Mesenchymal stem cell (in vitro differentiated cells and primary cell): ENCODE data around the gene BOD1.

Experiments used
- DNase-seq: peaks from one replicate; pipeline ENCODE4 v3.0.0-alpha.2; 2013
- H2AFZ ChIP-seq: one replicate; pipeline ENCODE4 v1.6.1; 2013; ENCODE audit warnings: low read depth, mild to moderate bottlenecking, control low read depth, inconsistent platforms, low read length, moderate library complexity
- H2AK5ac ChIP-seq: 2 replicates; pipeline ENCODE4 v1.6.1; 2013; ENCODE audit warnings: low read length, moderate library complexity, mild to moderate bottlenecking, inconsistent platforms; ENCODE audit not compliant: severe bottlenecking
- H2BK120ac ChIP-seq: one replicate; pipeline ENCODE4 v1.6.1; 2013; ENCODE audit warnings: low read depth, mild to moderate bottlenecking, inconsistent platforms, low read length, moderate library complexity
- H2BK12ac ChIP-seq, 2 experiments: one replicate each; pipeline ENCODE4 v1.6.1; 2013; ENCODE audit warnings: inconsistent platforms in 2 of 2, low read length in 2 of 2, mild to moderate bottlenecking in 2 of 2, moderate library complexity in 2 of 2, control low read depth in 1 of 2
- H2BK15ac ChIP-seq: one replicate; pipeline ENCODE4 v1.6.1; 2013; ENCODE audit warnings: mild to moderate bottlenecking, low read depth, inconsistent platforms; ENCODE audit not compliant: poor library complexity, severe bottlenecking
- H2BK5ac ChIP-seq: 2 replicates; pipeline ENCODE4 v1.6.1; 2013; ENCODE audit warnings: low read depth, mild to moderate bottlenecking, low read length, control low read depth, inconsistent platforms; ENCODE audit not compliant: poor library complexity, severe bottlenecking
- H3K14ac ChIP-seq, 2 experiments: one replicate each; pipeline ENCODE4 v1.6.1; 2013; ENCODE audit warnings: inconsistent platforms in 2 of 2, low read length in 2 of 2, control low read depth in 1 of 2, mild to moderate bottlenecking in 1 of 2, moderate library complexity in 1 of 2
- H3K18ac ChIP-seq, 2 experiments: one replicate each; pipeline ENCODE4 v1.6.1; 2013; ENCODE audit warnings: inconsistent platforms in 2 of 2, low read length in 2 of 2, control low read depth in 1 of 2, low read depth in 1 of 2, mild to moderate bottlenecking in 1 of 2
- H3K23ac ChIP-seq, 2 experiments: one replicate each; pipeline ENCODE4 v1.6.1; 2013; ENCODE audit warnings: inconsistent platforms in 2 of 2, low read length in 2 of 2, mild to moderate bottlenecking in 2 of 2, moderate library complexity in 2 of 2, control low read depth in 1 of 2
- H3K27ac ChIP-seq: 2 replicates; pipeline ENCODE4 v1.5.1; 2013; ENCODE audit warnings: mild to moderate bottlenecking, moderate library complexity, low read length, control low read depth, inconsistent platforms; ENCODE audit not compliant: poor library complexity, severe bottlenecking
- H3K27me3 ChIP-seq, 2 experiments: 2 replicates each; pipeline versions ENCODE4 v1.6.1 to v1.7.0; 2013; ENCODE audit warnings: low read length in 2 of 2, mild to moderate bottlenecking in 2 of 2, moderate library complexity in 2 of 2, control low read depth in 1 of 2, inconsistent platforms in 1 of 2; ENCODE audit not compliant: control insufficient read depth in 1 of 2, insufficient read depth in 1 of 2
- H3K36me3 ChIP-seq, 2 experiments: 2 replicates each; pipeline versions ENCODE4 v1.6.1 to v1.7.0; 2013; ENCODE audit warnings: low read length in 2 of 2, control low read depth in 1 of 2, inconsistent platforms in 1 of 2, low read depth in 1 of 2, mild to moderate bottlenecking in 1 of 2; ENCODE audit not compliant: insufficient read depth in 2 of 2, control insufficient read depth in 1 of 2
- H3K4ac ChIP-seq, 2 experiments: one replicate each; pipeline ENCODE4 v1.6.1; 2013; ENCODE audit warnings: inconsistent platforms in 2 of 2, low read length in 2 of 2, mild to moderate bottlenecking in 2 of 2, moderate library complexity in 2 of 2, control low read depth in 1 of 2, low read depth in 1 of 2
- H3K4me1 ChIP-seq: 2 replicates; pipeline ENCODE4 v1.6.1; 2013; ENCODE audit warnings: low read depth, low read length, control low read depth; ENCODE audit not compliant: control insufficient read depth, insufficient read depth
- H3K4me2 ChIP-seq: 2 replicates; pipeline ENCODE4 v1.6.1; 2013; ENCODE audit warnings: low read length, mild to moderate bottlenecking, inconsistent platforms; ENCODE audit not compliant: poor library complexity, severe bottlenecking
- H3K4me3 ChIP-seq, 2 experiments: 2 replicates each; pipeline versions ENCODE4 v1.5.1 to v1.7.0; 2013; ENCODE audit warnings: low read length in 2 of 2, mild to moderate bottlenecking in 2 of 2, control low read depth in 1 of 2, low read depth in 1 of 2; ENCODE audit not compliant: insufficient read depth in 1 of 2
- H3K79me1 ChIP-seq: replicated peaks from 2 replicates; pipeline ENCODE4 v1.6.1; 2013; ENCODE audit warnings: mild to moderate bottlenecking, control low read depth, low read length, inconsistent platforms; ENCODE audit not compliant: poor library complexity, severe bottlenecking
- H3K9ac ChIP-seq: 2 replicates; pipeline ENCODE4 v1.7.0; 2013; ENCODE audit warnings: mild to moderate bottlenecking, low read length, moderate library complexity
- H3K9me3 ChIP-seq: 2 replicates; pipeline ENCODE4 v1.7.0; 2013; ENCODE audit warnings: mild to moderate bottlenecking, low read length; ENCODE audit not compliant: control insufficient read depth
- H4K8ac ChIP-seq: one replicate; pipeline ENCODE4 v1.6.1; 2013; ENCODE audit warnings: inconsistent platforms, mild to moderate bottlenecking, low read length, moderate library complexity
- H4K91ac ChIP-seq: one replicate; pipeline ENCODE4 v1.6.1; 2013; ENCODE audit warnings: mild to moderate bottlenecking, low read length, inconsistent platforms
- WGBS: methylation state at CpG from one replicate; pipeline ENCODE4 v1.1.7; 2013; ENCODE audit warnings: mixed read lengths; 5-methylcytosine and 5-hydroxymethylcytosine counted together

The BOD1 gene

DNA sequence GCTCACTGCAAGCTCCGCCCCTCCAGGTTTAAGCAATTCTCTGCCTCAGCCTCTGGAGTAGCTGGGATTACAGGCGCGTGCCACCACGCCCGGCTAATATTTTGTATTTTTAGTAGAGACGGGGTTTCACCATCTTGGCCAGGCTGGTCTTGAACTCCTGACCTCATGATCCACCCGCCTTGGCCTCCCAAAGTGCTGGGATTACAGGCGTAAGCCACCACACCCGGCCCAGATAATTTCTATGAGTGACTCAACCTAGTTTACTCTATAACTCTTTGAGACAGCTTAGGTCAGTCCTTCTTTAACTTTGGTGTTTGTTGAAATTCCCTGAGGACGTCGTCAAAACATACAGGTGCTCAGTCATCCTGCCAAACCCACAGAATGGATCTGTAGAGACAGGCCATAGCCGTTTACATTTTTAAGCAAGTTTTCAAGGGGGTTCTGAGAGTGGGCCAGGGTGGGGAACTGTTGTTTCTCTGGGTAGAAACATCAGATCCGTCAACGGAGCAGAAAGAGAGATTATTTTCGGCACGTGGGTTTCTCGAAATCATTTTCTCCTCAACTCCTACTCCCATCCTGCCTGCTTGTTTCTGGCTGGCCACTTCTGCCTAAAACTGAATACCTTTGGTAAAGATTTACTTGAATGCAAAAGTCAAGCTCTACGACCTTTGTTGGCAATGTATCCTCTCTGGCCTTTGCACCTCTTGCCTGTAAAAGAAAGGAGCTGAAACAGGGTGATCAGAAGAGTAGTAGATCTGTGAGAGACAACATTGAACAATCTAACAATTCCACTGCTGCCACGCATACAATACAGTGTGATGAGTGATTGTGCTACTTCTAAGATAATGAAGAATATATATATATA, 6.0 kb upstream of the BOD1 start:
- Histone ChIP-seq H4K91ac (no peak overlapping the region), H3K27ac (no peak overlapping the region), H3K4me1 (peaks cover 5% of the 10 kb centered on the region), H3K36me3 (no peaks in the 10 kb centered on the region), H3K14ac (no peak overlapping the region), H3K9me3 (no peaks in the 10 kb centered on the region), H3K18ac (no peak overlapping the region), H3K4me3 (no peak overlapping the region), H2BK12ac (no peak overlapping the region), H2BK120ac (no peak overlapping the region), H2BK15ac (no peak overlapping the region), H3K79me1 (no peaks in the 10 kb centered on the region), H3K4ac (no peak overlapping the region), H3K4me2 (no peak overlapping the region), H2AK5ac (no peak overlapping the region), H3K27me3 (peaks cover 0 to 9% of the 10 kb centered on the region in 2 experiments), H2AFZ (no peak overlapping the region), H2BK5ac (no peak overlapping the region), H3K9ac (no peak overlapping the region), H4K8ac (no peak overlapping the region), H3K23ac (no peak overlapping the region)
- DNase-seq, result no peak
- 86% methylated on average over 15 of the region's 19 CpGs for WGBS

DNA sequence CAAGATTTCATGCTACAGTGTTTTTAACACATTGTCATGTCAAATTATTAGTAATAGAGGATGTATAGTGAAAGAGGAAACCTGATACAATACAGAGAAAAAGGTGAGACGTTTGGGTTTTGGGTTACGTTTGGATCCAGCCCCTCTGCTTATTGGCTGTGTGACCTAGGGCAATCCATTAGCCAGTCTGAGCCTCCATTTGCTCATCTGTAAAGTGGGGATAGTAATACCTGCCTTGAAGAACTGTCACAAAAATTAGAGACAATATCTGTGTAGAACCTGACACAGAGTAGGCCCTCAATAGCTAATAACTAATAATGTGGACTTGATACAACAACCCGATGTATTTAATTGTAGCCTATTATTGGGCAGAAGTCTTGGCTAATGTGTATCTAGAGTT, 4.3 kb upstream of the BOD1 start:
- H4K91ac ChIP-seq, result no peak overlapping the region
- DNase-seq, result no peak
- no peak overlapping the region for H3K4me2 ChIP-seq
- no peaks in the 10 kb centered on the region for H3K36me3 ChIP-seq
- H2AK5ac ChIP-seq, result no peak overlapping the region
- H3K14ac ChIP-seq, result no peak overlapping the region
- H3K4me3 ChIP-seq, result no peak overlapping the region
- no peak overlapping the region for H3K9ac ChIP-seq
- H3K27ac ChIP-seq, result no peak overlapping the region
- no peak overlapping the region for H2BK15ac ChIP-seq
- no peak overlapping the region for H2BK5ac ChIP-seq
- H2BK12ac ChIP-seq, result no peak overlapping the region
- H2BK120ac ChIP-seq, result no peak overlapping the region
- H3K18ac ChIP-seq, result no peak overlapping the region
- H3K4ac ChIP-seq, result no peak overlapping the region
- no peak overlapping the region for H4K8ac ChIP-seq
- no peaks in the 10 kb centered on the region for H3K79me1 ChIP-seq
- no peaks in the 10 kb centered on the region for H3K27me3 ChIP-seq
- H2AFZ ChIP-seq, result no peak overlapping the region
- no peaks in the 10 kb centered on the region for H3K9me3 ChIP-seq
- peaks cover 3% of the 10 kb centered on the region for H3K4me1 ChIP-seq
- H3K23ac ChIP-seq, result no peak overlapping the region
- WGBS, result 76% methylated on average over 3 of the region's 3 CpGs

DNA sequence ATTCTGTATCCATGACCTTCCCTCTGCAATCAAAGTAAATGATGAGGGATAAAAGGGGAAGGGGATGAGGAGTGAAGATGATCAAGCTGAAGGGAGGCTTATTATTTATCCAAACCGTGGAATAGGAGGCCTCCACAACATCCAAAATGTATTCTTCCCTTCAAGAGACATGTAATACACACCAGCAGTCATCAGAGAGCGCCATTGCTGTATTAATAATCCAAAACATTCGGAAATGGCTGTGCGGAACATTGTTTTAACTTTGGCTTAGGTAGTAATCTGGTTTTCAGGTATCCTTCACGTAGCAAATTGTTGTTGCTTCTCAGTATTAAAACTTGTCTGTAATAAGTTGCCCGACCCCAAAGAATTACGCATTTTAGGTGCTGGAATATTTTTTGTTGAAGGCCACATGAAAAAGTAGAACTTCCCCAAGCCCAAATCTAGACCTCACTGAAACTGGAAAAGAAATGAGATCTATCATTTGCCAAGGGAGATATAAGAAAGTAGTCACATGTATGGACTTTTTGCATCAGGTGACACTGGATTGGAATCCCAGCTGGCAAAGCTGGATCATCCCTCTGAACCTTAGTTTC, 2.6 kb upstream of the BOD1 start:
- Histone ChIP-seq H3K36me3 (peaks cover 0 to 4% of the 10 kb centered on the region in 2 experiments), H3K23ac (no peak overlapping the region), H3K4me3 (no peak overlapping the region), H2BK120ac (no peak overlapping the region), H2AK5ac (no peak overlapping the region), H3K27ac (no peak overlapping the region), H3K27me3 (no peaks in the 10 kb centered on the region), H3K4ac (no peak overlapping the region), H3K9me3 (no peaks in the 10 kb centered on the region), H3K4me2 (no peak overlapping the region), H2BK5ac (no peak overlapping the region), H4K91ac (no peak overlapping the region), H3K4me1 (peaks cover 3% of the 10 kb centered on the region), H2BK15ac (no peak overlapping the region), H3K9ac (peak overlapping the region; percentile 22), H3K79me1 (no peaks in the 10 kb centered on the region), H4K8ac (no peak overlapping the region), H2AFZ (no peak overlapping the region), H3K14ac (no peak overlapping the region), H3K18ac (no peak overlapping the region), H2BK12ac (peak overlapping the region in 1 of 2 experiments; percentile 18)
- DNase-seq, result peak; percentile 65
- WGBS, result 53% methylated on average over 6 of the region's 7 CpGs

DNA sequence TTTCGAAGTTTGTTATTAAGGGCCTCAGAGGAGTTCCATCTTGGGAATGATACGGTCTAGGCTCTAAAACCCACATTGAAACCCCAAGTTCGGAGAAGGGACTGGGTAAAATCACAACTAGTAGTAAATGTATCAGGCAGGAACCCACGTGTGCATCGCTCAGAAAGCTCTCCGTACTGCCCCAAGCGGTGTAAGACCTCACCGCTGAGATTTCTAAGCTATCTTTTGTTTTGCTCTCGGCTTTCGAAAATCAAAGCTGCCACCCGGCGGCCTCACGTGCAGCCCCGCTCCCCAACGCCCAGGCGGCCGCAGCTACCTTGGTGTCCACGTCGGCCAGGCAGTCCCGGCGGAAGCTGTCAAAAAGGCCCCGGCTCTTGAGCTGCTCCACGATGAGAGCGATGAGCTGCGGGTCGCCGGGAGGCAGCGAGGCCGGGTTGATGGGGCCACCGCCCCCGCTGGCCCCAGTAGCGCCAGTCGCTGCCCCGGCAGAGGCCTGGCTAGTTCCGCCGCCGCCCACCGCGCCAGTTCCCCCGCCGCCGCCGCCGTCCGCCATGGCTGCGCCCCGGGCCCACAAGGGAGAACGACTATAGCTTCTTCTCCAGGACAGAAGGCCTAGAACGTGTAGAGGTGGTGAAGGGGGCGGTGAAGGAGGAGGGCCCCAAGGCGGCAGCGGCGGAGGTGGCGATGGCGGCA, 420 bp downstream of the BOD1 start:
- WGBS, result under 1% methylated on average over 52 of the region's 55 CpGs
- DNase-seq, result peak; percentile 88

More for the DNA sequence above, 420 bp downstream of the BOD1 start:
- Histone ChIP-seq H4K8ac (peak overlapping the region; percentile 41), H3K4me3 (peak overlapping the region; percentile 85 to 93), H2BK12ac (peak overlapping the region in 1 of 2 experiments; percentile 42), H4K91ac (peak overlapping the region; percentile 81), H2AK5ac (no peak overlapping the region), H2BK120ac (no peak overlapping the region), H3K23ac (peak overlapping the region in 1 of 2 experiments; percentile 96), H3K36me3 (peaks cover 6 to 30% of the 10 kb centered on the region in 2 experiments), H3K9me3 (no peaks in the 10 kb centered on the region), H3K4ac (peak overlapping the region; percentile 79 to 98), H2BK15ac (peak overlapping the region; percentile 73), H3K27ac (peak overlapping the region; percentile 64), H3K27me3 (no peaks in the 10 kb centered on the region), H3K79me1 (peaks cover 8% of the 10 kb centered on the region), H3K18ac (peak overlapping the region; percentile 94 to 97), H3K4me2 (peak overlapping the region; percentile 69), H3K4me1 (peaks cover 10% of the 10 kb centered on the region), H3K14ac (peak overlapping the region in 1 of 2 experiments; percentile 97), H2BK5ac (no peak overlapping the region), H2AFZ (peak overlapping the region; percentile 90), H3K9ac (peak overlapping the region; percentile 93)
